K562 (cell line): ENCODE measurements around the gene LARP6. TPM values are rescaled to one million over a fixed set of nuclear protein-coding genes. Genes with fewer than 3 reads are reported as not detected.

Experiments used
- ATAC-seq: fragments of 200-7000 bp; cut with Tn5 transposase; 3 replicates; pipeline ENCODE4 v1.9.1; 2020; ENCODE audit warnings: moderate library complexity
- BruUV-seq: library from RNA; stranded (reverse); fragments of 400-500 nt; replicated peaks from 2 replicates; lab custom pipeline; 2021; lab: Mats Ljungman, UMichigan
- CTCF ChIA-PET: fragments of 300-600 bp; formaldehyde crosslinking; extraction: SDS; loops from one replicate; lab custom pipeline; 2021; ENCODE audit warnings: low intra/inter-chr PET ratio; lab: Yijun Ruan, JAX
- POLR2A ChIA-PET: fragments of 300-600, 350-650 bp; sonication (Branson Sonifier 250); formaldehyde crosslinking; extraction: SDS; loops from one replicate; lab custom pipeline; 2021; ENCODE audit warnings: antibody characterized with exemption, inconsistent platforms; lab: Yijun Ruan, JAX
- DNase-seq, 4 experiments: peaks; one replicate each; pipeline versions ENCODE4 v3.0.0 to v3.0.0-alpha.2; 2011 to 2018; ENCODE audit warnings: low spot score in 3 of 4, mixed read lengths in 3 of 4; ENCODE audit errors: extremely low read depth in 1 of 4
- FAIRE-seq: peaks from 2 replicates; lab custom pipeline; 2011; peaks lifted over from hg19 to GRCh38; lab: Jason Lieb, UNC
- H2AFZ ChIP-seq: 2 replicates; pipeline ENCODE4 v1.6.0; 2011; ENCODE audit warnings: low read depth, low read length, control low read depth, inconsistent platforms
- H3K27ac ChIP-seq: fragments of 200-600 bp; 3 replicates; pipeline ENCODE4 v1.8.0; 2011; ENCODE audit warnings: low read depth, mild to moderate bottlenecking, control low read depth, inconsistent platforms, low read length, moderate library complexity, mixed read lengths; ENCODE audit errors: extremely low read depth
- H3K27me3 ChIP-seq, 2 experiments: fragments of 300-600 bp in 1 of 2; 2 replicates in 1 of 2; 3 replicates in 1 of 2; pipeline versions ENCODE4 v1.6.0 to v1.8.0; 2011; ENCODE audit warnings: inconsistent platforms in 2 of 2, low read length in 2 of 2, mild to moderate bottlenecking in 1 of 2, mixed read lengths in 1 of 2, moderate library complexity in 1 of 2; ENCODE audit not compliant: control insufficient read depth in 2 of 2, insufficient read depth in 2 of 2
- H3K36me3 ChIP-seq: fragments of 300-600 bp; 3 replicates; pipeline ENCODE4 v1.8.0; 2011; ENCODE audit warnings: mild to moderate bottlenecking, low read length, inconsistent platforms; ENCODE audit not compliant: control insufficient read depth, insufficient read depth
- H3K4me1 ChIP-seq, 2 experiments: fragments of 200-600 bp in 1 of 2; replicated peaks in 1 of 2; 2 replicates in 1 of 2; 3 replicates in 1 of 2; pipeline versions ENCODE4 v1.5.1 to v1.8.0; 2011; ENCODE audit warnings: inconsistent platforms in 2 of 2, low read length in 2 of 2, mild to moderate bottlenecking in 1 of 2, mixed read lengths in 1 of 2, moderate library complexity in 1 of 2; ENCODE audit not compliant: control insufficient read depth in 2 of 2, insufficient read depth in 2 of 2
- H3K4me2 ChIP-seq: 2 replicates; pipeline ENCODE4 v1.6.1; 2011; ENCODE audit warnings: low read length, control low read depth, inconsistent platforms, mixed read lengths; ENCODE audit not compliant: insufficient read depth
- H3K4me3 ChIP-seq: fragments of 200-600 bp; sonication (generic), shearing (Covaris generic); 2 replicates; pipeline ENCODE4 v1.5.1; 2016; ENCODE audit warnings: control low read depth, inconsistent platforms
- H3K79me2 ChIP-seq: fragments of 200-600 bp; 3 replicates; pipeline ENCODE4 v1.8.0; 2011; ENCODE audit warnings: low read length, inconsistent platforms; ENCODE audit not compliant: control insufficient read depth, insufficient read depth
- H3K9ac ChIP-seq, 2 experiments: 2 replicates each; pipeline versions ENCODE4 v1.6.0 to v1.6.1; 2011; ENCODE audit warnings: low read depth in 2 of 2, low read length in 2 of 2, control low read depth in 1 of 2, inconsistent platforms in 1 of 2, mild to moderate bottlenecking in 1 of 2, mixed read lengths in 1 of 2; ENCODE audit not compliant: insufficient read depth in 1 of 2
- H3K9me1 ChIP-seq: one replicate; pipeline ENCODE4 v1.6.0; 2011; ENCODE audit warnings: inconsistent platforms, mild to moderate bottlenecking, low read length, moderate library complexity; ENCODE audit not compliant: control insufficient read depth, insufficient read depth
- H3K9me3 ChIP-seq: replicated peaks from 2 replicates; pipeline ENCODE4 v1.5.1; 2011; ENCODE audit warnings: low read depth, low read length, inconsistent platforms; ENCODE audit not compliant: control insufficient read depth, insufficient read depth
- H4K20me1 ChIP-seq: replicated peaks from 2 replicates; pipeline ENCODE4 v1.6.1; 2011; ENCODE audit warnings: low read length, inconsistent platforms, mixed read lengths; ENCODE audit not compliant: control insufficient read depth, insufficient read depth
- BCL6 ChIP-seq: fragments of 250-450 bp; sonication (Bioruptor Pico); IDR thresholded peaks from 2 replicates; pipeline ENCODE4 v1.4.0; 2020
- CLOCK ChIP-seq: fragments of 250-450 bp; sonication (Bioruptor Pico); IDR thresholded peaks from 2 replicates; pipeline ENCODE4 v1.4.0; 2020; ENCODE audit warnings: mild to moderate bottlenecking, moderate library complexity, borderline replicate concordance
- DLX4 ChIP-seq: fragments of 250-450 bp; sonication (Bioruptor Pico); IDR thresholded peaks from 2 replicates; pipeline ENCODE4 v1.6.1; 2021; ENCODE audit warnings: mild to moderate bottlenecking
- ETV1 ChIP-seq: fragments of 450-650 bp; conservative IDR thresholded peaks from 2 replicates; pipeline ENCODE4 v1.6.1; 2016; ENCODE audit warnings: missing genetic modification characterization, control low read depth, low read depth, missing compliant biosample characterization
- HDAC2 ChIP-seq: fragments of 450-650 bp; IDR thresholded peaks from 2 replicates; pipeline ENCODE4 v1.6.1; 2016; ENCODE audit warnings: mild to moderate bottlenecking
- HINFP ChIP-seq: fragments of 450-650 bp; conservative IDR thresholded peaks from 2 replicates; pipeline ENCODE4 v1.6.1; 2016; ENCODE audit warnings: missing genetic modification characterization, low read depth, mild to moderate bottlenecking, control low read depth, missing compliant biosample characterization
- KHSRP ChIP-seq: fragments of 450-650 bp; IDR thresholded peaks from 2 replicates; pipeline ENCODE4 v1.6.1; 2017
- NCOA2 ChIP-seq, 2 experiments: fragments of 450-650 bp; IDR thresholded peaks; 2 replicates each; pipeline ENCODE4 v1.6.1; 2018; ENCODE audit warnings: mild to moderate bottlenecking in 2 of 2, moderate library complexity in 1 of 2; ENCODE audit not compliant: partially characterized antibody in 2 of 2
- NR2F6 ChIP-seq: fragments of 450-650 bp; formaldehyde crosslinking; IDR thresholded peaks from 2 replicates; pipeline ENCODE4 v1.4.0; 2020; ENCODE audit warnings: mild to moderate bottlenecking
- RBFOX2 ChIP-seq: fragments of 200-400 bp; formaldehyde crosslinking; IDR thresholded peaks from 2 replicates; pipeline ENCODE4 v1.6.1; 2017; ENCODE audit warnings: low read depth, mild to moderate bottlenecking, low read length, moderate library complexity
- SETDB1 ChIP-seq: IDR thresholded peaks from one replicate; pipeline ENCODE4 v1.6.1; 2012; ENCODE audit warnings: low read length, control low read depth, inconsistent platforms
- SIN3A ChIP-seq, 2 experiments: fragments of 150-350 bp in 1 of 2; IDR thresholded peaks; 2 replicates each; pipeline ENCODE4 v1.6.1; 2011 to 2016; ENCODE audit warnings: borderline replicate concordance in 2 of 2, low read depth in 2 of 2, low read length in 2 of 2, mild to moderate bottlenecking in 2 of 2, moderate library complexity in 2 of 2; ENCODE audit not compliant: control insufficient read depth in 1 of 2
- SLC30A9 ChIP-seq: fragments of 250-450 bp; sonication (Bioruptor Pico); IDR thresholded peaks from 2 replicates; pipeline ENCODE4 v1.8.0; 2022; ENCODE audit warnings: mild to moderate bottlenecking, moderate library complexity
- ZBTB5 ChIP-seq: fragments of 450-650 bp; IDR thresholded peaks from 2 replicates; pipeline ENCODE4 v1.6.1; 2017; ENCODE audit warnings: antibody characterized with exemption
- ZNF175 ChIP-seq: fragments of 200-800 bp; sonication (Bioruptor generic); IDR thresholded peaks from 2 replicates; pipeline ENCODE4 v1.6.1; 2016; ENCODE audit warnings: low read depth, mild to moderate bottlenecking, missing genetic modification characterization, missing compliant biosample characterization
- ZNF668 ChIP-seq: fragments of 250-450 bp; sonication (Bioruptor Pico); IDR thresholded peaks from 2 replicates; pipeline ENCODE4 v1.8.0; 2022; ENCODE audit warnings: mild to moderate bottlenecking, inconsistent platforms
- ZNF699 ChIP-seq: fragments of 250-450 bp; sonication (Bioruptor Pico); IDR thresholded peaks from 2 replicates; pipeline ENCODE4 v1.8.0; 2021; ENCODE audit warnings: mild to moderate bottlenecking, moderate library complexity; ENCODE audit not compliant: insufficient replicate concordance
- WGBS: fragments of 100-300 bp; shearing (Covaris generic); methylation state at CpG from one replicate; pipeline ENCODE4 v1.1.6; 2016; ENCODE audit warnings: low coverage, mixed read lengths; ENCODE audit not compliant: insufficient coverage; ENCODE audit errors: missing lambda C conversion rate; 5-methylcytosine and 5-hydroxymethylcytosine counted together
- in situ Hi-C: fragments of 300-500 bp; cut with MboI; formaldehyde crosslinking; loops from 4 replicates; pipeline ENCODE4 v1.15.0; 2018; ENCODE audit warnings: inconsistent platforms, mixed read lengths
- intact Hi-C: fragments of 100-400 bp; cut with micrococcal nuclease; formaldehyde crosslinking; loops from 2 replicates; pipeline ENCODE4 v1.14.2; 2022
- polyA plus RNA-seq, 8 experiments: library from polyadenylated mRNA; depleted of rRNA in 4 of 8; stranded (reverse) in 5 of 8; unstranded in 3 of 8; fragments of >200 nt; fragmentation: Nextera tagmentation in 2 of 8; fragmentation: Illumina TruSeq in 1 of 8; extraction: Ambion mirVana in 2 of 8; extraction: Trizol in 1 of 8; gene quantifications; 2 replicates each; pipeline versions ENCODE4 v1.2.1 to v1.2.3, GENCODE V29; 2011 to 2014; ENCODE audit warnings: inconsistent platforms in 1 of 8, missing spikeins in 1 of 8
- total RNA-seq, 7 experiments: library from RNA; depleted of rRNA in 6 of 7; stranded (reverse); fragments of >200 nt in 6 of 7; fragmentation: Illumina TruSeq in 2 of 7; extraction: Trizol in 2 of 7; gene quantifications; 2 replicates each; pipeline versions ENCODE4 v1.2.1 to v1.2.3, GENCODE V29; 2011 to 2021; ENCODE audit warnings: low replicate concordance in 1 of 7

LARP6 gene
- total and polyA plus RNA-seq, 9 of the 15 experiments (the other 6 are each of a cell fraction or from before 2014, with no cell fraction given), result not detected

GRCh38 chr15:70835841-70836240 is 18.1 kb downstream of the LARP6 start:
- Histone ChIP-seq H3K9ac (no peak overlapping the region), H3K4me3 (no peak overlapping the region), H3K9me1 (no peaks in the 10 kb centered on the region), H3K36me3 (no peaks in the 10 kb centered on the region), H3K9me3 (no peaks in the 10 kb centered on the region), H4K20me1 (no peaks in the 10 kb centered on the region; the same call in 1 of the 2 replicates), H3K4me2 (no peak overlapping the region), H2AFZ (no peak overlapping the region), H3K79me2 (no peaks in the 10 kb centered on the region), H3K27me3 (peaks cover 0 to 17% of the 10 kb centered on the region in 2 experiments; a peak in 2 of 5 replicates), H3K4me1 (no peaks in the 10 kb centered on the region), H3K27ac (no peak overlapping the region)
- DNase-seq (no peak), FAIRE-seq (no peak), ATAC-seq (no peak)
- intact Hi-C loops, result no loop called here
- ChIA-PET CTCF (no interaction called here), POLR2A (no interaction called here)
- WGBS, result 0% methylated on average over 3 of the region's 3 CpGs
- in situ Hi-C loops, result no loop called here
- TF ChIP-seq DLX4 (CRISPR knock-in tag) (no peak), BCL6 (CRISPR knock-in tag) (no peak), ETV1 (tag) (no peak), ZNF668 (CRISPR knock-in tag) (no peak), SETDB1 (no peak), CLOCK (CRISPR knock-in tag) (no peak), NCOA2 (IDR thresholded peaks at IDR 0.05; ENCODE audit: partially characterized antibody in 2 of 2) (no peak), ZBTB5 (no peak), SIN3A (IDR thresholded peaks at IDR 0.05; ENCODE audit: borderline replicate concordance in 2 of 2, control insufficient read depth in 1 of 2, low read depth in 2 of 2, low read length in 2 of 2) (no peak), SLC30A9 (CRISPR knock-in tag) (no peak), HDAC2 (no peak), ZNF699 (CRISPR knock-in tag) (no peak), HINFP (no peak), ZNF175 (no peak), NR2F6 (no peak), KHSRP (no peak), RBFOX2 (no peak)
- no TSS peak for BruUV-seq
